GM12801 (cell line): ENCODE measurements around the gene SNAI3.

Experiments used
- TF ChIP-seq, protein P1 (sequence below): IDR thresholded peaks from one replicate; pipeline ENCODE4 v1.5.1; 2011; ENCODE audit warnings: control low read depth; ENCODE audit not compliant: insufficient read length; ENCODE audit errors: extremely low read depth

The SNAI3 gene

GRCh38 chr16:88713568-88714419 lies 27.5 kb upstream of the SNAI3 start:
- TF ChIP-seq, protein P1, sequence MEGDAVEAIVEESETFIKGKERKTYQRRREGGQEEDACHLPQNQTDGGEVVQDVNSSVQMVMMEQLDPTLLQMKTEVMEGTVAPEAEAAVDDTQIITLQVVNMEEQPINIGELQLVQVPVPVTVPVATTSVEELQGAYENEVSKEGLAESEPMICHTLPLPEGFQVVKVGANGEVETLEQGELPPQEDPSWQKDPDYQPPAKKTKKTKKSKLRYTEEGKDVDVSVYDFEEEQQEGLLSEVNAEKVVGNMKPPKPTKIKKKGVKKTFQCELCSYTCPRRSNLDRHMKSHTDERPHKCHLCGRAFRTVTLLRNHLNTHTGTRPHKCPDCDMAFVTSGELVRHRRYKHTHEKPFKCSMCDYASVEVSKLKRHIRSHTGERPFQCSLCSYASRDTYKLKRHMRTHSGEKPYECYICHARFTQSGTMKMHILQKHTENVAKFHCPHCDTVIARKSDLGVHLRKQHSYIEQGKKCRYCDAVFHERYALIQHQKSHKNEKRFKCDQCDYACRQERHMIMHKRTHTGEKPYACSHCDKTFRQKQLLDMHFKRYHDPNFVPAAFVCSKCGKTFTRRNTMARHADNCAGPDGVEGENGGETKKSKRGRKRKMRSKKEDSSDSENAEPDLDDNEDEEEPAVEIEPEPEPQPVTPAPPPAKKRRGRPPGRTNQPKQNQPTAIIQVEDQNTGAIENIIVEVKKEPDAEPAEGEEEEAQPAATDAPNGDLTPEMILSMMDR: no peak

DNA sequence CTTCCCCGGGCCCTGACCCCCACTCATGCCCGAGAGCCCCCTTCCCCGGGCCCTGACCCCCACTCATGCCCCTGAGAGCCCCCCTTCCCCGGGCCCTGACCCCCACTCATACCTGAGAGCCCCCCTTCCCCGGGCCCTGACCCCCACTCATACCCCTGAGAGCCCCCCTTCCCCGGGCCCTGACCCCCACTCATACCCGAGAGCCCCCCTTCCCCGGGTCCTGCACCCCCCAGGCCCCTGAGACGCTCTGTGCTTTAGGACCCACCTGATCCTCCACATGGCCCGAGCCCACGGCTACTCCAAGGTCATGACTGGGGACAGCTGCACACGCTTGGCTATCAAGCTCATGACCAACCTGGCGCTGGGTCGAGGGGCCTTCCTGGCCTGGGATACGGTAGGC lies 26.7 kb upstream of the SNAI3 start:
- TF ChIP-seq, protein P1: no peak

DNA sequence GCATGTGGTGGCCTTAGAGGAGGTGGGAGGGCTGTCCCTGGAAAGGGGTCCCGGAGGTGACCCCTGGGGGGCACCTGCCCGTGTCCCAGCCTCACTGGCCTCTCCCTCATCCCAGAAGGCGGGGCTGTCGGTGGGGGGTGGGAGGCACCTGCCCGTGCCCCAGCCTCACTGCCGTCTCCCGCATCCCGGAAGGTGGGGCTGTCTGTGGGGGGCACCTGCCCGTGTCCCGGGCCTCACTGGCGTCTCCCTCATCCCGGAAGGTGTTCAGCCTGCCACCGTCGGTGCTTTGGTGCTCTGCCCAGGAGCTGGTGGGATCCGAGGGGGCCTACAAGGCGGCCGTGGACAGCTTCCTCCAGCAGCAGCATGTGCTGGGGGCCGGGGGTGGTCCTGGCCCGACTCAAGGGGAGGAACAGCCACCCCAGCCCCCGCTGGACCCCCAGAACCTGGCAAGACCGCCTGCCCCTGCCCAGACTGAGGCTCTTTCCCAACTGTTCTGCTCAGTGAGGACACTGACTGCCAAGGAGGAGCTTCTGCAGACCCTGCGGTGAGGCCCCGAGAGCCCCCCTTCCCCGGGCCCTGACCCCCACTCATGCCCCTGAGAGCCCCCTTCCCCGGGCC lies 26.2 kb upstream of the SNAI3 start:
- TF ChIP-seq, protein P1: no peak

GRCh38 chr16:88711750-88712340 lies 25.5 kb upstream of the SNAI3 start:
- TF ChIP-seq, protein P1: no peak

- TF ChIP-seq, protein P1: no peak
Measured at GRCh38 chr16:88710556-88710955, 24.2 kb upstream of the SNAI3 start.

DNA sequence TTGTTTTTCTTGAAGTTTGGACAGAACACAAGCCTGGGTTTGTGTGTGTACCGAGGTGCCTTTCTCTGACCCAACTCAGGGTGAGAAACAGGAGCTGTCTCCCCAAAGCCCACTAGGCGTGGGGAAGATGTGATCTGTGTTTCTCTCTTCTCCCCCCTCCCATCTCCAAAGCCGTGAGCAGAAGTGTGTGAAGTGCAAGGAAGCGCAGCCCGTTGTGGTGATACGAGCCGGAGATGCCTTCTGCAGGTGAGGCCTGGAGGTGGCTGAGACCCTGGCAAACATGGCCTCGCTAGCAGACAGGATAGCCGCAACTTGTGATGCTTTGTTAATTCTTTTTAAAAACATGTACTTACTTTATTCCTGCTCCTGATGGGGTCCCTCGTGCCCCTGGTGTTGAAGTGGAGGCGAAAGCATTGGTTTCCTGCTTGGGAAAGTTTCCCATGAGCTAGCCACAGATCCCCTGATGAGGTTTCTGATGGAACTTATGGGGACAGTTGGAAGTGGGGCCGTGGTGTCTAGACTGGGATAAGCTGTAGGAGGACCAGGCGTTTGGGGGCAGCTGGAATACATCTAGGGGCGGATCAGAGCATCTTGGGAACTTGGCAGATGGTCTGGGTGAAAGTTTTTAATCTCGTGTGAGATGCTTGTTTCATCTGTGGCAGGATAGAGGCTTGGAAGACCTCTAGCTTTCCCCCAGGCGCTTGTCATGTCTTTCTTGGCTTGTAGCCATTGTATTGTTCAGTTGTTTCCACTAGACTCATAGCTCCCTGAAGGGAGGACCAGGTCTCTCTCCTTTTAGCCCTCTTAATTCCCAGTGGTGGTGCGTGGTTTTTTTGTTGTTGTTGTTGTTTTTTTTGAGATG lies 20.9 kb upstream of the SNAI3 start:
- TF ChIP-seq, protein P1: no peak
